Sigmoid colon (tissue), 4 donors: ENCODE data around the gene CCDC74A.
"Not testable (repeated sequence)": the region's sequence is repeated elsewhere in the genome, so short reads cannot be mapped to it uniquely, and the experiment has no call there.

ENCODE experiments used
- CTCF ChIP-seq, 4 experiments: fragments of 450-650 bp in 3 of 4; fragments of 200-600 bp in 1 of 4; IDR thresholded peaks; one replicate each; pipeline ENCODE4 v1.5.1; 2016 to 2019; ENCODE audit warnings: antibody characterized with exemption in 4 of 4, mild to moderate bottlenecking in 3 of 4, moderate library complexity in 2 of 4
- POLR2AphosphoS5 ChIP-seq, 4 donors: sonication (generic); formaldehyde crosslinking; IDR thresholded peaks; one replicate each; pipeline ENCODE4 v1.6.1; 2017; ENCODE audit warnings: antibody characterized with exemption in 4 of 4

GRCh38 chr2:131484906-131485460, 42.7 kb upstream of the CCDC74A start:
- TF ChIP-seq CTCF, POLR2AphosphoS5 (IDR thresholded peaks at IDR 0.05): not testable (repeated sequence)
